ENCODE data around the gene SEMA5A. TPM values are rescaled to one million over a fixed set of nuclear protein-coding genes. Genes with fewer than 3 reads are reported as not detected.

The SEMA5A gene
- polyA plus RNA-seq, 1 donor from 2014 or later, result 3.2 TPM

GRCh38 chr5:9342161-9342787, 203.6 kb downstream of the SEMA5A start:
- H3K9me2 ChIP-seq (ENCODE audit: insufficient read depth, low read length), result no peaks in the 10 kb centered on the region
- no peak overlapping the region for H2AFZ ChIP-seq (ENCODE audit: low read depth, low read length)
- no peak overlapping the region for H3K27ac ChIP-seq (ENCODE audit: low read length)
- no peak for TF ChIP-seq TAF1 (IDR thresholded peaks at IDR 0.05; ENCODE audit: low read depth)
- TF ChIP-seq EZH2 (IDR thresholded peaks at IDR 0.05; ENCODE audit: borderline replicate concordance, insufficient read depth, low read length, poor library complexity, severe bottlenecking), result no peak
- no peak for TF ChIP-seq SMC3 (conservative IDR thresholded peaks at IDR 0.05; ENCODE audit: poor library complexity)
- no peak for TF ChIP-seq CTCF (IDR thresholded peaks at IDR 0.05; ENCODE audit: poor library complexity, severe bottlenecking)
- TF ChIP-seq EP300 (conservative IDR thresholded peaks at IDR 0.05; ENCODE audit: poor library complexity, severe bottlenecking), result no peak
- H3K4me2 ChIP-seq (ENCODE audit: low read length), result no peak overlapping the region
- H3K27me3 ChIP-seq (ENCODE audit: insufficient read depth, low read depth, low read length), result no peaks in the 10 kb centered on the region
- no peaks in the 10 kb centered on the region for H4K20me1 ChIP-seq (ENCODE audit: insufficient read depth)
- H3K36me3 ChIP-seq (ENCODE audit: insufficient read depth, low read length), result no peaks in the 10 kb centered on the region
- no peaks in the 10 kb centered on the region for H3K9me3 ChIP-seq (ENCODE audit: low read length)
- H3K9ac ChIP-seq (ENCODE audit: low read length), result no peak overlapping the region
- no peaks in the 10 kb centered on the region for H3F3A ChIP-seq (ENCODE audit: insufficient read depth, low read length, poor library complexity, severe bottlenecking)
- H3K79me2 ChIP-seq (replicated peaks; ENCODE audit: insufficient read depth, low read length), result no peaks in the 10 kb centered on the region
- no peak overlapping the region for H3K4me3 ChIP-seq (ENCODE audit: low read length)

GRCh38 chr5:9340085-9340484, 205.8 kb downstream of the SEMA5A start:
- Histone ChIP-seq H2AFZ (ENCODE audit: low read depth, low read length) (no peak overlapping the region), H3K4me2 (ENCODE audit: low read length) (no peak overlapping the region), H3K27ac (ENCODE audit: low read length) (no peak overlapping the region), H3K4me3 (ENCODE audit: low read length) (no peak overlapping the region), H3K27me3 (ENCODE audit: insufficient read depth, low read depth, low read length) (no peaks in the 10 kb centered on the region), H3K36me3 (ENCODE audit: insufficient read depth, low read length) (no peaks in the 10 kb centered on the region), H3K79me2 (replicated peaks; ENCODE audit: insufficient read depth, low read length) (no peaks in the 10 kb centered on the region), H3K9ac (ENCODE audit: low read length) (no peak overlapping the region), H3K9me3 (ENCODE audit: low read length) (no peaks in the 10 kb centered on the region), H3K9me2 (ENCODE audit: insufficient read depth, low read length) (no peaks in the 10 kb centered on the region), H4K20me1 (ENCODE audit: insufficient read depth) (no peaks in the 10 kb centered on the region), H3F3A (ENCODE audit: insufficient read depth, low read length, poor library complexity, severe bottlenecking) (no peaks in the 10 kb centered on the region)
- TF ChIP-seq SMC3 (conservative IDR thresholded peaks at IDR 0.05; ENCODE audit: poor library complexity), result no peak
- TF ChIP-seq MXI1 (conservative IDR thresholded peaks at IDR 0.05; ENCODE audit: poor library complexity, severe bottlenecking), result no peak
- TF ChIP-seq RAD21 (conservative IDR thresholded peaks at IDR 0.05), result no peak
- TF ChIP-seq CTCF (IDR thresholded peaks at IDR 0.05; ENCODE audit: poor library complexity, severe bottlenecking), result no peak
- no peak for TF ChIP-seq TAF1 (IDR thresholded peaks at IDR 0.05; ENCODE audit: low read depth)
- TF ChIP-seq EZH2 (IDR thresholded peaks at IDR 0.05; ENCODE audit: borderline replicate concordance, insufficient read depth, low read length, poor library complexity, severe bottlenecking), result no peak
- no peak for TF ChIP-seq REST (IDR thresholded peaks at IDR 0.05; ENCODE audit: borderline replicate concordance)
- no peak for TF ChIP-seq POLR2AphosphoS5 (IDR thresholded peaks at IDR 0.05)
- no peak for TF ChIP-seq EP300 (conservative IDR thresholded peaks at IDR 0.05; ENCODE audit: poor library complexity, severe bottlenecking)
